DOHH2 (cell line): ENCODE data around the gene SHISAL1.

ENCODE experiments used
- H3F3A ChIP-seq: fragments of 200-600 bp; sonication (generic), shearing (Covaris generic); 2 replicates; pipeline ENCODE4 v1.6.0; 2016; ENCODE audit warnings: antibody characterized with exemption, mild to moderate bottlenecking; ENCODE audit not compliant: control insufficient read depth, insufficient read depth
- H3K27ac ChIP-seq: fragments of 200-600 bp; sonication (generic); 2 replicates; pipeline ENCODE4 v1.5.1; 2014; ENCODE audit warnings: low read depth, mild to moderate bottlenecking, low read length, moderate library complexity
- H3K27me3 ChIP-seq: fragments of 200-600 bp; sonication (generic); 2 replicates; pipeline ENCODE4 v1.6.1; 2014; ENCODE audit warnings: mild to moderate bottlenecking, low read length, mixed read lengths; ENCODE audit not compliant: control insufficient read depth
- H3K36me3 ChIP-seq: fragments of 200-600 bp; sonication (generic); 2 replicates; pipeline ENCODE4 v1.6.1; 2014; ENCODE audit warnings: mild to moderate bottlenecking, low read length, moderate library complexity, mixed read lengths; ENCODE audit not compliant: control insufficient read depth
- H3K4me1 ChIP-seq: fragments of 200-600 bp; sonication (generic); 2 replicates; pipeline ENCODE4 v1.6.1; 2014; ENCODE audit warnings: mild to moderate bottlenecking, low read length, mixed read lengths; ENCODE audit not compliant: control insufficient read depth
- H3K4me2 ChIP-seq: fragments of 200-600 bp; sonication (generic); 2 replicates; pipeline ENCODE4 v1.6.0; 2014; ENCODE audit warnings: mild to moderate bottlenecking, low read length, moderate library complexity
- H3K4me3 ChIP-seq: fragments of 200-600 bp; sonication (generic); 2 replicates; pipeline ENCODE4 v1.5.1; 2014; ENCODE audit warnings: mild to moderate bottlenecking, low read length, mixed read lengths
- H3K79me2 ChIP-seq: fragments of 200-600 bp; sonication (generic); 2 replicates; pipeline ENCODE4 v1.6.1; 2014; ENCODE audit warnings: mild to moderate bottlenecking, low read length, mixed read lengths; ENCODE audit not compliant: control insufficient read depth
- H3K9me2 ChIP-seq: fragments of 200-600 bp; sonication (generic); replicated peaks from 2 replicates; pipeline ENCODE4 v1.6.1; 2014; ENCODE audit warnings: mild to moderate bottlenecking, low read length, mixed read lengths; ENCODE audit not compliant: control insufficient read depth
- H3K9me3 ChIP-seq: fragments of 200-600 bp; sonication (generic); 2 replicates; pipeline ENCODE4 v1.6.1; 2014; ENCODE audit warnings: antibody characterized with exemption, low read length, mixed read lengths; ENCODE audit not compliant: control insufficient read depth, insufficient read depth
- H4K20me1 ChIP-seq: fragments of 200-600 bp; sonication (generic); 2 replicates; pipeline ENCODE4 v1.6.0; 2014; ENCODE audit warnings: low read depth, mild to moderate bottlenecking, antibody characterized with exemption, low read length, moderate library complexity; ENCODE audit not compliant: control insufficient read depth, insufficient read depth
- CTCF ChIP-seq: fragments of 200-600 bp; sonication (generic); IDR thresholded peaks from one replicate; pipeline ENCODE4 v1.5.1; 2014; ENCODE audit warnings: antibody characterized with exemption, mild to moderate bottlenecking, low read depth, low read length; ENCODE audit not compliant: poor library complexity, severe bottlenecking
- EZH2phosphoT487 ChIP-seq: fragments of 200-600 bp; sonication (generic); IDR thresholded peaks from 2 replicates; pipeline ENCODE4 v1.6.1; 2017; ENCODE audit warnings: borderline replicate concordance, mild to moderate bottlenecking, antibody characterized with exemption, low read length, moderate library complexity, mixed read lengths

The SHISAL1 gene

GRCh38 chr22:44319685-44320084 is 6.9 kb upstream of the SHISAL1 start:
- no peaks in the 10 kb centered on the region for H4K20me1 ChIP-seq
- H3F3A ChIP-seq: no peaks in the 10 kb centered on the region
- no peak overlapping the region for H3K4me2 ChIP-seq
- no peaks in the 10 kb centered on the region for H3K27me3 ChIP-seq
- H3K4me1 ChIP-seq: no peaks in the 10 kb centered on the region
- H3K9me3 ChIP-seq: no peaks in the 10 kb centered on the region
- TF ChIP-seq CTCF (no peak), EZH2phosphoT487 (no peak)
- no peak overlapping the region for H3K27ac ChIP-seq
- H3K9me2 ChIP-seq: no peaks in the 10 kb centered on the region
- H3K79me2 ChIP-seq: no peaks in the 10 kb centered on the region
- no peaks in the 10 kb centered on the region for H3K36me3 ChIP-seq
- H3K4me3 ChIP-seq: no peak overlapping the region

GRCh38 chr22:44318751-44319150 is 6.0 kb upstream of the SHISAL1 start:
- Histone ChIP-seq H3K27me3 (no peaks in the 10 kb centered on the region), H3K9me3 (no peaks in the 10 kb centered on the region), H3K4me1 (no peaks in the 10 kb centered on the region), H3F3A (no peaks in the 10 kb centered on the region), H3K4me3 (no peak overlapping the region), H3K36me3 (no peaks in the 10 kb centered on the region), H3K27ac (no peak overlapping the region), H4K20me1 (no peaks in the 10 kb centered on the region), H3K79me2 (no peaks in the 10 kb centered on the region), H3K9me2 (no peaks in the 10 kb centered on the region), H3K4me2 (no peak overlapping the region)
- TF ChIP-seq EZH2phosphoT487 (no peak), CTCF (no peak)

DNA sequence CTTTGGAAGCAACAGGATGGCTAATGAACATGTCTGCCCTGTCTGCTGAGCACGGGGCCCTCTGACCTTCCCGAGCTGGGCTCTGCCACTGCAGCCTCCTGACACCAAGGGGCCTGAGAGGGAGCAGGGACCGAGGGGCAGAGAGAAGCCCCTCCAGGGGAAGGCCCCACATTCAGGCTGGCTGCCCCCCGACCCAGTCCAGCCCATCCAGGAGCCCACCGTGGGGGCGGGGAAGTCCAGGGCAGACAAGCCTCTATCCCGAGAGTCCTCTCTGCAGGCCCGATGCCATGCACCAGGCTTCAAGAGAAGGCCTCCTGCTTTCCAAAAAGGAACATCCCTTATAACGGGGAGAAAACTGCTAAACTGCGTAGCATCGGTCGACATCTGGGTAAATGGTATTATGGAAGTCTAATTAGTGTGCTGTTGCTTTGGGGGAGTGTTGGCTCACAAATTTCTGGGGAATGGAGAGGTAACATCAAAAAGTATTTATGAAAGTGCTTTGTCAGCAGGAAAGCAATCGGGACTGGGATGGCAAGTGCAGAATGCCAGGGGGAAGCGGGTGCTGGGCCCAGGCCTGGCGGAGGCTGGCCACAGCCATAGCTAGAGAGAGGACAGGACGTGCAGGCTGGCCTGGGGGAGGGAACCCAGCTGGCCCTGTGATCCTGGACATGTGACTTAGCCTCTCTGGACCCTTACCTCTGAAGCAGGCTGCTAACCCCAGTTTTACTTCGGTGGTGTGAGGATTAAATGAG is 5.3 kb upstream of the SHISAL1 start:
- no peaks in the 10 kb centered on the region for H3K79me2 ChIP-seq
- H3F3A ChIP-seq: no peaks in the 10 kb centered on the region
- no peak overlapping the region for H3K4me2 ChIP-seq
- no peaks in the 10 kb centered on the region for H3K9me3 ChIP-seq
- H3K27me3 ChIP-seq: no peaks in the 10 kb centered on the region
- H3K36me3 ChIP-seq: no peaks in the 10 kb centered on the region
- H4K20me1 ChIP-seq: no peaks in the 10 kb centered on the region
- no peak overlapping the region for H3K27ac ChIP-seq
- H3K4me3 ChIP-seq: no peak overlapping the region
- TF ChIP-seq CTCF: no peak
- TF ChIP-seq EZH2phosphoT487: no peak
- no peaks in the 10 kb centered on the region for H3K9me2 ChIP-seq
- no peaks in the 10 kb centered on the region for H3K4me1 ChIP-seq
